Smooth muscle cell (in vitro differentiated cells): ENCODE results near the gene NBPF3. TPM values are rescaled to one million over a fixed set of nuclear protein-coding genes. Genes with fewer than 3 reads are reported as not detected.
"Not testable (repeated sequence)": the region's sequence is repeated elsewhere in the genome, so short reads cannot be mapped to it uniquely, and the experiment has no call there.

Experiments used
- DNase-seq: peaks from one replicate; lab custom pipeline; 2025; ENCODE audit not compliant: unreplicated experiment; lab: John Stamatoyannopoulos, UW
- H2AFZ ChIP-seq: fragments of 200-600 bp; sonication (generic); 2 replicates; pipeline ENCODE4 v1.6.0; 2016; ENCODE audit warnings: antibody characterized with exemption, low read depth, mild to moderate bottlenecking
- H3F3A ChIP-seq: fragments of 200-600 bp; sonication (generic); 2 replicates; pipeline ENCODE4 v1.6.0; 2017; ENCODE audit warnings: antibody characterized with exemption, low read depth
- H3K27ac ChIP-seq: fragments of 200-600 bp; sonication (generic); 2 replicates; pipeline ENCODE4 v1.5.1; 2016; ENCODE audit warnings: low read depth, mild to moderate bottlenecking
- H3K27me3 ChIP-seq: fragments of 200-600 bp; sonication (generic); 2 replicates; pipeline ENCODE4 v1.6.1; 2016; ENCODE audit warnings: low read depth, mild to moderate bottlenecking
- H3K36me3 ChIP-seq: fragments of 200-600 bp; sonication (generic); 2 replicates; pipeline ENCODE4 v1.5.1; 2016; ENCODE audit warnings: low read depth
- H3K4me1 ChIP-seq: fragments of 200-600 bp; sonication (generic); 2 replicates; pipeline ENCODE4 v1.5.1; 2016; ENCODE audit warnings: low read depth
- H3K4me2 ChIP-seq: fragments of 200-600 bp; sonication (generic); 2 replicates; pipeline ENCODE4 v1.6.0; 2016; ENCODE audit warnings: mild to moderate bottlenecking
- H3K4me3 ChIP-seq: fragments of 200-600 bp; sonication (generic); 2 replicates; pipeline ENCODE4 v1.5.1; 2016; ENCODE audit warnings: mild to moderate bottlenecking
- H3K79me2 ChIP-seq: fragments of 200-600 bp; sonication (generic); 2 replicates; pipeline ENCODE4 v1.6.0; 2016; ENCODE audit warnings: low read depth, mild to moderate bottlenecking
- H3K9ac ChIP-seq: fragments of 200-600 bp; sonication (generic); 2 replicates; pipeline ENCODE4 v1.6.0; 2016; ENCODE audit warnings: low read depth
- H3K9me3 ChIP-seq: fragments of 200-600 bp; sonication (generic); replicated peaks from 2 replicates; pipeline ENCODE4 v1.5.1; 2016; ENCODE audit warnings: low read depth
- H4K20me1 ChIP-seq: fragments of 200-600 bp; sonication (generic); 2 replicates; pipeline ENCODE4 v1.6.0; 2016; ENCODE audit warnings: low read depth
- WGBS: methylation state at CpG from one replicate; pipeline ENCODE4 v1.1.7; 2016; ENCODE audit warnings: low lambda C conversion rate; 5-methylcytosine and 5-hydroxymethylcytosine counted together
- polyA plus RNA-seq: library from polyadenylated mRNA; unstranded; fragments of >200 nt; fragmentation: Nextera tagmentation; extraction: Ambion mirVana; gene quantifications from 2 replicates; pipeline ENCODE4 v1.2.1, GENCODE V29; 2016
- total RNA-seq: library from RNA; depleted of rRNA; stranded (reverse); fragments of >200 nt; gene quantifications from 2 replicates; pipeline ENCODE4 v1.2.3, GENCODE V29; 2014
- TF ChIP-seq, protein P1 (sequence below): fragments of 200-600 bp; sonication (generic); IDR thresholded peaks from 2 replicates; pipeline ENCODE4 v1.5.1; 2017; ENCODE audit warnings: borderline replicate concordance, mild to moderate bottlenecking, antibody characterized with exemption; ENCODE audit not compliant: insufficient read depth, poor library complexity, severe bottlenecking

Gene NBPF3
- total and polyA plus RNA-seq, 2 experiments from 2014 or later: 7.5 to 11.0 TPM

DNA sequence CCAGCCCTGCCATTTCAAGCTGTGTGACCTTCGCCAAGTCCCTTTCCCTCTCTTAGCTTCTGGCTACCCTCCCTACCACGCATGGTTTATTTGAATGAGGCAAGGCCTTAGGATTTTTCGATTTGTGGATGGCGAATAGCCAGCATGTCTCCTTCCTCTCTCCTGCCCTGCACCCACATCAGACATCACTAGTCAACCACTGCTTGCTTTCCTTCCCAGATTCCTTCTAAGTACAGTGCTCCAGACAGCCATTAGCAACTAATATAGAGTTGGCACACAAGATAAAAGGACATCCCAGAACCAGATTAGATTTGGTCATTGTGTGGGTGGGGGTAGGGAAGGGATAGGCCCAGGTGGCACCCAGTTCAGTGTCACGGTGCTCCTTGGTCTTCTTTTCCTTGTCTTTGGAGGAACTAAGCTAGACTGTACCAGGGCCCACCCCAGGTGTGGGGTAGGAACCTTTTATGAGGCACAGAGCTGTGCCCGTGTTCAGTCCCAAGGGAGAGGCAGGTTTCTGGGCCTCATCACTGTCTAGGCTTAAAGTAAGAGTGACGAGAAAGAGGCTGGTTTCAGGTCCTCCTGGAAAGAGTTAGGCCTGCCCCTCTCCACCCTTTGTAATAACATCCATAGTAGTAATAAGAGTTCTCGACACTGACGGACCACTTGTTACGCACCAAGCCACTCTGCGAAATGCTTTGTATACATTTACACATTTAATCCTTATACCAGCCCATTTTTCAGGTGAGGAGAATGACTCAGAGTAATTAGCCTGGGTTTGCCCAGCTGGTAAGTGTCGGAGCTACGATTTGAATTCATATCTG is 77.9 kb downstream of the NBPF3 start:
- no peak overlapping the region for H3K27ac ChIP-seq
- no peaks in the 10 kb centered on the region for H3K27me3 ChIP-seq
- H3K79me2 ChIP-seq: no peaks in the 10 kb centered on the region
- H3K4me2 ChIP-seq: no peak overlapping the region
- no peak overlapping the region for H2AFZ ChIP-seq
- H3K9ac ChIP-seq: no peak overlapping the region
- TF ChIP-seq, protein P1, sequence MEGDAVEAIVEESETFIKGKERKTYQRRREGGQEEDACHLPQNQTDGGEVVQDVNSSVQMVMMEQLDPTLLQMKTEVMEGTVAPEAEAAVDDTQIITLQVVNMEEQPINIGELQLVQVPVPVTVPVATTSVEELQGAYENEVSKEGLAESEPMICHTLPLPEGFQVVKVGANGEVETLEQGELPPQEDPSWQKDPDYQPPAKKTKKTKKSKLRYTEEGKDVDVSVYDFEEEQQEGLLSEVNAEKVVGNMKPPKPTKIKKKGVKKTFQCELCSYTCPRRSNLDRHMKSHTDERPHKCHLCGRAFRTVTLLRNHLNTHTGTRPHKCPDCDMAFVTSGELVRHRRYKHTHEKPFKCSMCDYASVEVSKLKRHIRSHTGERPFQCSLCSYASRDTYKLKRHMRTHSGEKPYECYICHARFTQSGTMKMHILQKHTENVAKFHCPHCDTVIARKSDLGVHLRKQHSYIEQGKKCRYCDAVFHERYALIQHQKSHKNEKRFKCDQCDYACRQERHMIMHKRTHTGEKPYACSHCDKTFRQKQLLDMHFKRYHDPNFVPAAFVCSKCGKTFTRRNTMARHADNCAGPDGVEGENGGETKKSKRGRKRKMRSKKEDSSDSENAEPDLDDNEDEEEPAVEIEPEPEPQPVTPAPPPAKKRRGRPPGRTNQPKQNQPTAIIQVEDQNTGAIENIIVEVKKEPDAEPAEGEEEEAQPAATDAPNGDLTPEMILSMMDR: no peak
- 87% methylated on average over 13 of the region's 13 CpGs for WGBS
- no peaks in the 10 kb centered on the region for H3K9me3 ChIP-seq
- H3F3A ChIP-seq: no peaks in the 10 kb centered on the region
- H4K20me1 ChIP-seq: no peaks in the 10 kb centered on the region
- H3K36me3 ChIP-seq: no peaks in the 10 kb centered on the region
- peaks cover 5% of the 10 kb centered on the region for H3K4me1 ChIP-seq
- no peak for DNase-seq
- H3K4me3 ChIP-seq: no peak overlapping the region

- Histone ChIP-seq H3K27ac (no peak overlapping the region), H3K4me2 (no peak overlapping the region), H3K36me3 (no peaks in the 10 kb centered on the region), H3K4me1 (peaks cover 3% of the 10 kb centered on the region), H3K27me3 (no peaks in the 10 kb centered on the region), H3K9me3 (no peaks in the 10 kb centered on the region), H3K9ac (no peak overlapping the region), H4K20me1 (no peaks in the 10 kb centered on the region), H3K79me2 (no peaks in the 10 kb centered on the region), H3K4me3 (no peak overlapping the region), H2AFZ (no peak overlapping the region), H3F3A (no peaks in the 10 kb centered on the region)
- no peak for DNase-seq
- 91% methylated on average over 16 of the region's 16 CpGs for WGBS
- TF ChIP-seq, protein P1: no peak
These were observed 79.0 kb downstream of the NBPF3 start for GRCh38 chr1:21518774-21519455.

- not testable (repeated sequence) for H3K4me2 ChIP-seq, H2AFZ ChIP-seq, H3K9me3 ChIP-seq, DNase-seq, H3K4me3 ChIP-seq, H3F3A ChIP-seq, H3K36me3 ChIP-seq, H3K4me1 ChIP-seq, H4K20me1 ChIP-seq, H3K27ac ChIP-seq, H3K27me3 ChIP-seq, H3K9ac ChIP-seq, H3K79me2 ChIP-seq
- 95% methylated on average over 11 of the region's 11 CpGs for WGBS
These were observed 79.6 kb downstream of the NBPF3 start for GRCh38 chr1:21519486-21520070.

DNA sequence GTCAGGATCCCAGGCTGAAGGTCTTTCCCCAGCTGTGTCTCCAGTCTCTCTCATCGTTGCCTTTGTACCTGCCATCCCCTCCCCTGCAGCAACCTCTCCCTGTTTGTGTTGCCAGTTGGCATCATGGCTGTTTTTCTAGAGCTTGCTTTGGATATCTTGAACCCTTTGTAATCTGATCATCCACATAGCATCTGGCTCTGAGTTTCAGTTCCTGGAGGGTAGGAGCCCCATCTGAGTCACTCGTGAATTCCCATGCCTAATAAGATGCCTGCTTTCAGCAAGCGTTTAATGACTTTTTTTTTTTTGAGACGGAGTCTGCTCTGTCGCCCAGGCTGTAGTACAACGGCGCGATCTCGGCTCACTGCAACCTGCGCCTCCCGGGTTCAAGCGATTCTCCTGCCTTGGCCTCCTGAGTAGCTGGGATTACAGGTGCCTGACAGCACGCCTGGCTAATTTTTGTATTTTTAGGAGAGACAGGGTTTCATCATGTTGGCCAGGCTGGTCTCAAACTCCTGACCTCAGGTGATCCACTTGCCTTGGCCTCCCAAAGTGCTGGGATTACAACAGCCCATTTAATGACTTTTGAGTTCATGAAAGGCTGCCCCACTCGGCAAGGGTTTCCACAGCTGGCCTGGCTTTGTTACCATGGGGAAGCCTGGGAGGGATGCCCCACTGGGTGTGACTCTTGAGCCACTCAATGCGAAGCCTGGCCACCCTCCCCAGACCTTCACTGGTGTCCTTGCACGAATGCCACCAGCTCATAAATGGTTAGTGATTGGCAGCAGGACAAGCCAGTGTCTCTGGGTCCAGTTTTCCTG is 81.2 kb downstream of the NBPF3 start:
- no peaks in the 10 kb centered on the region for H3K9me3 ChIP-seq
- H3K79me2 ChIP-seq: no peaks in the 10 kb centered on the region
- H3K4me3 ChIP-seq: no peak overlapping the region
- H3K4me1 ChIP-seq: peaks cover 3% of the 10 kb centered on the region
- no peaks in the 10 kb centered on the region for H3F3A ChIP-seq
- H4K20me1 ChIP-seq: no peaks in the 10 kb centered on the region
- TF ChIP-seq, protein P1: no peak
- no peak overlapping the region for H3K9ac ChIP-seq
- H2AFZ ChIP-seq: no peak overlapping the region
- WGBS: 68% methylated on average over 16 of the region's 16 CpGs
- no peak for DNase-seq
- no peaks in the 10 kb centered on the region for H3K27me3 ChIP-seq
- no peak overlapping the region for H3K27ac ChIP-seq
- no peak overlapping the region for H3K4me2 ChIP-seq
- no peaks in the 10 kb centered on the region for H3K36me3 ChIP-seq
